ENCODE measurements around the gene MRNIP. TPM values are rescaled to one million over a fixed set of nuclear protein-coding genes. Genes with fewer than 3 reads are reported as not detected.

MRNIP gene
- total and polyA plus RNA-seq, 4 donors, result 5.4 to 12.0 (median 7.3) TPM

DNA sequence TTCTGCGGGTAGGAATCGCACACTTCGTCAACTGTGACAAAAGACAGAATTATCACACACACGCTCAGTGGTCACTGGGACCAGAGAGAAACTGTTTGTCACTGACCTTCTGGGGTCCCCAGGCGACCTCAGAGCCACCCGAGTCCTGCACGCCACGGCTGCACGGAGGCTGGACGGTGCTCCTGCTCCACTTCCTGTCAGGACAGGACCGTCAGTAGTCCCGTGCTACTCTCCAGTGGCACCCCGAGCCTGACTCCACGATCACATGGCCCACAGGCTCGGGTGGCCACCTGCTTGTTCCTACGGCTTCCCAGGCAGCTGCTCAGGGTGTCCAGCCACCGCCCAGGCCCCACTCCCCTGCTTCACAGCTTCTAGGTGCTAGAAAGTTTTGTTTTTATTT is 17.9 kb downstream of the MRNIP start:
- DNase-seq (ENCODE audit: low spot score), result no peak
- peaks cover 8 to 32% (median 26%) of the 10 kb centered on the region in 4 donors for H3K36me3 ChIP-seq (ENCODE audit: control insufficient read depth in 4 of 4, insufficient read depth in 3 of 4, low read depth in 1 of 4, low read length in 3 of 4)
- 90% methylated on average over 17 of the region's 17 CpGs for WGBS
- H3K27me3 ChIP-seq (ENCODE audit: control insufficient read depth in 4 of 4, insufficient read depth in 4 of 4, low read length in 3 of 4), result no peaks in the 10 kb centered on the region
- no peak overlapping the region for H3K4me3 ChIP-seq (ENCODE audit: low read depth in 1 of 3, low read length in 3 of 3)
- no peak overlapping the region for H3K9ac ChIP-seq (ENCODE audit: low read depth in 1 of 2, low read length in 2 of 2)
- peaks cover 5 to 32% (median 23%) of the 10 kb centered on the region in 4 donors for H3K4me1 ChIP-seq (ENCODE audit: control insufficient read depth in 4 of 4, insufficient read depth in 4 of 4, low read length in 3 of 4)
- TF ChIP-seq, protein P1, sequence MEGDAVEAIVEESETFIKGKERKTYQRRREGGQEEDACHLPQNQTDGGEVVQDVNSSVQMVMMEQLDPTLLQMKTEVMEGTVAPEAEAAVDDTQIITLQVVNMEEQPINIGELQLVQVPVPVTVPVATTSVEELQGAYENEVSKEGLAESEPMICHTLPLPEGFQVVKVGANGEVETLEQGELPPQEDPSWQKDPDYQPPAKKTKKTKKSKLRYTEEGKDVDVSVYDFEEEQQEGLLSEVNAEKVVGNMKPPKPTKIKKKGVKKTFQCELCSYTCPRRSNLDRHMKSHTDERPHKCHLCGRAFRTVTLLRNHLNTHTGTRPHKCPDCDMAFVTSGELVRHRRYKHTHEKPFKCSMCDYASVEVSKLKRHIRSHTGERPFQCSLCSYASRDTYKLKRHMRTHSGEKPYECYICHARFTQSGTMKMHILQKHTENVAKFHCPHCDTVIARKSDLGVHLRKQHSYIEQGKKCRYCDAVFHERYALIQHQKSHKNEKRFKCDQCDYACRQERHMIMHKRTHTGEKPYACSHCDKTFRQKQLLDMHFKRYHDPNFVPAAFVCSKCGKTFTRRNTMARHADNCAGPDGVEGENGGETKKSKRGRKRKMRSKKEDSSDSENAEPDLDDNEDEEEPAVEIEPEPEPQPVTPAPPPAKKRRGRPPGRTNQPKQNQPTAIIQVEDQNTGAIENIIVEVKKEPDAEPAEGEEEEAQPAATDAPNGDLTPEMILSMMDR (IDR thresholded peaks at IDR 0.05; ENCODE audit: low read depth, low read length, missing input control), result no peak
- TF ChIP-seq, protein P2, sequence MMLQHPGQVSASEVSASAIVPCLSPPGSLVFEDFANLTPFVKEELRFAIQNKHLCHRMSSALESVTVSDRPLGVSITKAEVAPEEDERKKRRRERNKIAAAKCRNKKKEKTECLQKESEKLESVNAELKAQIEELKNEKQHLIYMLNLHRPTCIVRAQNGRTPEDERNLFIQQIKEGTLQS (IDR thresholded peaks at IDR 0.05), result no peak
- no peak for TF ChIP-seq YY1 (IDR thresholded peaks at IDR 0.05)
- TF ChIP-seq FOXA1 (IDR thresholded peaks at IDR 0.05), result no peak
- no peak for TF ChIP-seq RAD21 (IDR thresholded peaks at IDR 0.05)
- TF ChIP-seq RXRA (IDR thresholded peaks at IDR 0.05), result no peak
- TF ChIP-seq NR2F2 (IDR thresholded peaks at IDR 0.05), result no peak
- TF ChIP-seq JUND (IDR thresholded peaks at IDR 0.05), result no peak
- TF ChIP-seq, protein P3, sequence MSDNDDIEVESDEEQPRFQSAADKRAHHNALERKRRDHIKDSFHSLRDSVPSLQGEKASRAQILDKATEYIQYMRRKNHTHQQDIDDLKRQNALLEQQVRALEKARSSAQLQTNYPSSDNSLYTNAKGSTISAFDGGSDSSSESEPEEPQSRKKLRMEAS (IDR thresholded peaks at IDR 0.05), result no peak
- no peak for TF ChIP-seq HNF4G (IDR thresholded peaks at IDR 0.05)
- TF ChIP-seq HNF4A (conservative IDR thresholded peaks at IDR 0.05), result no peak
- no peak for TF ChIP-seq TAF1 (conservative IDR thresholded peaks at IDR 0.05)
- no peak overlapping the region for H3K27ac ChIP-seq (ENCODE audit: low read depth in 1 of 2, low read length in 2 of 2)
- no peaks in the 10 kb centered on the region for H3K9me3 ChIP-seq (ENCODE audit: control insufficient read depth in 4 of 4, low read length in 3 of 4)

DNA sequence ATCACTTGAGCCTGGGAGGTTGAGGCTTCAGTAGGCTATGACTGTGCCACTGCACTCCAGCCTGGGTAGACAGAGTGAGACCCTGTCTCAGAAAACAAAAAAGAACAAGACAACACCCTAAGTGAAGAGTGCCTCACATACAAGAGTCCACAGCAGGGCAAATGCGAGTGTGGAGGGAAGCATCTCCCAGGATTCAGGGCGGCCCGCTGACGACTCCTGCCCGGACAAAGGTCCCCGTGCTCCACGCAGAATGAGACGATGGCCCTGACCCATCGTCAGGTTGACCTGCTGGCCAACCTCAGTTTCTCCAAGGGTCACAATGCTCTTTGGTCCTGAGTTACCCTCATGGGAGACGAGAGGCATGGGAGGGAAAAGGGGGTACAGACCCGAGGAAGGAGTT is 18.3 kb downstream of the MRNIP start:
- no peak for DNase-seq (ENCODE audit: low spot score)
- Histone ChIP-seq H3K9me3 (ENCODE audit: control insufficient read depth in 4 of 4, low read length in 3 of 4) (no peaks in the 10 kb centered on the region), H3K36me3 (ENCODE audit: control insufficient read depth in 4 of 4, insufficient read depth in 3 of 4, low read depth in 1 of 4, low read length in 3 of 4) (peaks cover 8 to 32% (median 27%) of the 10 kb centered on the region in 4 donors), H3K4me3 (ENCODE audit: low read depth in 1 of 3, low read length in 3 of 3) (no peak overlapping the region), H3K27me3 (ENCODE audit: control insufficient read depth in 4 of 4, insufficient read depth in 4 of 4, low read length in 3 of 4) (no peaks in the 10 kb centered on the region), H3K4me1 (ENCODE audit: control insufficient read depth in 4 of 4, insufficient read depth in 4 of 4, low read length in 3 of 4) (peaks cover 5 to 32% (median 23%) of the 10 kb centered on the region in 4 donors), H3K9ac (ENCODE audit: low read depth in 1 of 2, low read length in 2 of 2) (no peak overlapping the region), H3K27ac (ENCODE audit: low read depth in 1 of 2, low read length in 2 of 2) (no peak overlapping the region)
- TF ChIP-seq FOXA1 (IDR thresholded peaks at IDR 0.05) (no peak), RXRA (IDR thresholded peaks at IDR 0.05) (no peak), HNF4A (conservative IDR thresholded peaks at IDR 0.05) (no peak), SP1 (IDR thresholded peaks at IDR 0.05) (no peak), HNF4G (IDR thresholded peaks at IDR 0.05) (no peak), EGR1 (IDR thresholded peaks at IDR 0.05; ENCODE audit: low read depth in 2 of 2) (no peak), FOXA2 (IDR thresholded peaks at IDR 0.05) (no peak), GABPA (IDR thresholded peaks at IDR 0.05 in 1 of 2, conservative IDR thresholded peaks at IDR 0.05 in 1 of 2) (no peak), YY1 (IDR thresholded peaks at IDR 0.05) (no peak)
- TF ChIP-seq, protein P4, sequence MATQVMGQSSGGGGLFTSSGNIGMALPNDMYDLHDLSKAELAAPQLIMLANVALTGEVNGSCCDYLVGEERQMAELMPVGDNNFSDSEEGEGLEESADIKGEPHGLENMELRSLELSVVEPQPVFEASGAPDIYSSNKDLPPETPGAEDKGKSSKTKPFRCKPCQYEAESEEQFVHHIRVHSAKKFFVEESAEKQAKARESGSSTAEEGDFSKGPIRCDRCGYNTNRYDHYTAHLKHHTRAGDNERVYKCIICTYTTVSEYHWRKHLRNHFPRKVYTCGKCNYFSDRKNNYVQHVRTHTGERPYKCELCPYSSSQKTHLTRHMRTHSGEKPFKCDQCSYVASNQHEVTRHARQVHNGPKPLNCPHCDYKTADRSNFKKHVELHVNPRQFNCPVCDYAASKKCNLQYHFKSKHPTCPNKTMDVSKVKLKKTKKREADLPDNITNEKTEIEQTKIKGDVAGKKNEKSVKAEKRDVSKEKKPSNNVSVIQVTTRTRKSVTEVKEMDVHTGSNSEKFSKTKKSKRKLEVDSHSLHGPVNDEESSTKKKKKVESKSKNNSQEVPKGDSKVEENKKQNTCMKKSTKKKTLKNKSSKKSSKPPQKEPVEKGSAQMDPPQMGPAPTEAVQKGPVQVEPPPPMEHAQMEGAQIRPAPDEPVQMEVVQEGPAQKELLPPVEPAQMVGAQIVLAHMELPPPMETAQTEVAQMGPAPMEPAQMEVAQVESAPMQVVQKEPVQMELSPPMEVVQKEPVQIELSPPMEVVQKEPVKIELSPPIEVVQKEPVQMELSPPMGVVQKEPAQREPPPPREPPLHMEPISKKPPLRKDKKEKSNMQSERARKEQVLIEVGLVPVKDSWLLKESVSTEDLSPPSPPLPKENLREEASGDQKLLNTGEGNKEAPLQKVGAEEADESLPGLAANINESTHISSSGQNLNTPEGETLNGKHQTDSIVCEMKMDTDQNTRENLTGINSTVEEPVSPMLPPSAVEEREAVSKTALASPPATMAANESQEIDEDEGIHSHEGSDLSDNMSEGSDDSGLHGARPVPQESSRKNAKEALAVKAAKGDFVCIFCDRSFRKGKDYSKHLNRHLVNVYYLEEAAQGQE (IDR thresholded peaks at IDR 0.05), result no peak
- TF ChIP-seq, protein P2 (IDR thresholded peaks at IDR 0.05), result no peak
- TF ChIP-seq, protein P1 (IDR thresholded peaks at IDR 0.05; ENCODE audit: low read depth, low read length, missing input control), result no peak
- TF ChIP-seq, protein P3 (IDR thresholded peaks at IDR 0.05), result no peak
- WGBS, result 70% methylated on average over 11 of the region's 11 CpGs
